ENCODE data around the gene AKR1B15.

DNA sequence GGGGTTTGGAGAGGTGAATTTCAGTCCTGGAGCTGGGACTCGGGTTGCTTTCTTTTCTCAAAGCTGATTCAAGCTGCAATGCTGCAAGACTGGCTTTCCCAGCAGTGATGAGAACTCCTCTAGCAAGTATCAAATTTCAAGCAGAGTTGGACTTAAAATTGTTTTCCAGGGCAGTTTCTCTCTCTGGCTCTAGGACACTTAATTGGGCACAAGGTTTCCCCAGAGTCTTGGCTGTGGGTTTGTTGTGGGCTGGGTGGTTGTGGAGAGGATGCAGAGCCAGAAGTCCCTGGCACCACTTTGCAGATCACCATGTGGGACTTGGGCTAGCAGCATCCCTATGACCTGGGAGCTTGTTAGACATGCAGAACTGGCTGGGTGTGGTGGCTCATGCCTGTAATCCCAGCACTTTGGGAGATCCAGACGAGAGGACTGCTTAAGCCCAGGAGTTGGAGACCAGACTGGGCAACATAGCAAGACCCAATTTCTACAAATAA is 16.8 kb downstream of the AKR1B15 start:
- TF ChIP-seq, protein P1, sequence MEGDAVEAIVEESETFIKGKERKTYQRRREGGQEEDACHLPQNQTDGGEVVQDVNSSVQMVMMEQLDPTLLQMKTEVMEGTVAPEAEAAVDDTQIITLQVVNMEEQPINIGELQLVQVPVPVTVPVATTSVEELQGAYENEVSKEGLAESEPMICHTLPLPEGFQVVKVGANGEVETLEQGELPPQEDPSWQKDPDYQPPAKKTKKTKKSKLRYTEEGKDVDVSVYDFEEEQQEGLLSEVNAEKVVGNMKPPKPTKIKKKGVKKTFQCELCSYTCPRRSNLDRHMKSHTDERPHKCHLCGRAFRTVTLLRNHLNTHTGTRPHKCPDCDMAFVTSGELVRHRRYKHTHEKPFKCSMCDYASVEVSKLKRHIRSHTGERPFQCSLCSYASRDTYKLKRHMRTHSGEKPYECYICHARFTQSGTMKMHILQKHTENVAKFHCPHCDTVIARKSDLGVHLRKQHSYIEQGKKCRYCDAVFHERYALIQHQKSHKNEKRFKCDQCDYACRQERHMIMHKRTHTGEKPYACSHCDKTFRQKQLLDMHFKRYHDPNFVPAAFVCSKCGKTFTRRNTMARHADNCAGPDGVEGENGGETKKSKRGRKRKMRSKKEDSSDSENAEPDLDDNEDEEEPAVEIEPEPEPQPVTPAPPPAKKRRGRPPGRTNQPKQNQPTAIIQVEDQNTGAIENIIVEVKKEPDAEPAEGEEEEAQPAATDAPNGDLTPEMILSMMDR (IDR thresholded peaks at IDR 0.05): no peak
- TF ChIP-seq POLR2A (IDR thresholded peaks at IDR 0.05): no peak

Measured in adrenal gland (tissue), 5 donors.